ENCODE data around the gene DNM3. TPM values are rescaled to one million over a fixed set of nuclear protein-coding genes. Genes with fewer than 3 reads are reported as not detected.

Gene DNM3
- polyA plus RNA-seq, 1 donor (not counting 4 experiments of a cell fraction or from before 2014, with no cell fraction given) = 2.0 TPM

- no peaks in the 10 kb centered on the region for H3K9me3 ChIP-seq (ENCODE audit: control insufficient read depth, low read depth, low read length)
- TF ChIP-seq EZH2 (IDR thresholded peaks at IDR 0.05; ENCODE audit: low read length) = no peak
- TF ChIP-seq CTCF (optimal IDR thresholded peaks at IDR 0.05 in 1 of 3, IDR thresholded peaks at IDR 0.05 in 1 of 3, conservative IDR thresholded peaks at IDR 0.05 in 1 of 3; ENCODE audit: extremely low read depth in 1 of 3, insufficient read depth in 2 of 3, low read length in 3 of 3) = no peak
- H2AFZ ChIP-seq (ENCODE audit: control insufficient read depth, low read length) = no peak overlapping the region
- no peak overlapping the region for H3K4me2 ChIP-seq (ENCODE audit: control insufficient read depth, extremely low read depth, insufficient read depth, low read depth, low read length)
- H3K9ac ChIP-seq (ENCODE audit: control insufficient read depth, extremely low read depth, insufficient read depth, low read length) = no peak overlapping the region
- H4K20me1 ChIP-seq (ENCODE audit: control insufficient read depth, extremely low read depth, insufficient read depth, low read length) = no peaks in the 10 kb centered on the region
- peak; percentile 43 for FAIRE-seq
- no peaks in the 10 kb centered on the region for H3K27me3 ChIP-seq (ENCODE audit: control insufficient read depth, extremely low read depth, insufficient read depth, low read length)
- no peaks in the 10 kb centered on the region for H3K36me3 ChIP-seq (ENCODE audit: control insufficient read depth in 2 of 2, extremely low read depth in 1 of 2, insufficient read depth in 2 of 2, low read length in 2 of 2)
- dilution Hi-C loops (cut with MboI; ENCODE audit: extremely low pct_ligation_motif_present, low sequenced_read_pairs) = no loop called here
- no peaks in the 10 kb centered on the region for H3K79me2 ChIP-seq (ENCODE audit: control insufficient read depth, insufficient read depth, low read length)
- H3K9me1 ChIP-seq (ENCODE audit: control insufficient read depth, extremely low read depth, insufficient read depth, low read length) = no peaks in the 10 kb centered on the region
- H3K27ac ChIP-seq (ENCODE audit: control insufficient read depth, insufficient read depth, low read length) = peak overlapping the region; percentile 39
- peak; percentile 71 for DNase-seq (ENCODE audit: low read depth, low spot score)
- peaks cover 65% of the 10 kb centered on the region for H3K4me1 ChIP-seq (ENCODE audit: control insufficient read depth, extremely low read depth, insufficient read depth, low read length)
- no peak overlapping the region for H3K4me3 ChIP-seq (ENCODE audit: control insufficient read depth in 2 of 3, extremely low read depth in 1 of 3, insufficient read depth in 2 of 3, low read depth in 1 of 3, low read length in 3 of 3)
Measured at GRCh38 chr1:172356620-172357019, 515.3 kb downstream of the DNM3 start.

GRCh38 chr1:172357753-172358385, 516.6 kb downstream of the DNM3 start:
- FAIRE-seq (peak; percentile 9), DNase-seq (ENCODE audit: low read depth, low spot score) (no peak)
- TF ChIP-seq CTCF (optimal IDR thresholded peaks at IDR 0.05 in 1 of 3, IDR thresholded peaks at IDR 0.05 in 1 of 3, conservative IDR thresholded peaks at IDR 0.05 in 1 of 3; ENCODE audit: extremely low read depth in 1 of 3, insufficient read depth in 2 of 3, low read length in 3 of 3) = no peak
- Histone ChIP-seq H3K4me3 (ENCODE audit: control insufficient read depth in 2 of 3, extremely low read depth in 1 of 3, insufficient read depth in 2 of 3, low read depth in 1 of 3, low read length in 3 of 3) (peak overlapping the region in 1 of 3 experiments; percentile 58), H3K9me1 (ENCODE audit: control insufficient read depth, extremely low read depth, insufficient read depth, low read length) (no peaks in the 10 kb centered on the region), H2AFZ (ENCODE audit: control insufficient read depth, low read length) (peak overlapping the region; percentile 65), H3K27ac (ENCODE audit: control insufficient read depth, insufficient read depth, low read length) (peak overlapping the region; percentile 98), H3K4me1 (ENCODE audit: control insufficient read depth, extremely low read depth, insufficient read depth, low read length) (peaks cover 53% of the 10 kb centered on the region), H3K9me3 (ENCODE audit: control insufficient read depth, low read depth, low read length) (no peaks in the 10 kb centered on the region), H3K36me3 (ENCODE audit: control insufficient read depth in 2 of 2, extremely low read depth in 1 of 2, insufficient read depth in 2 of 2, low read length in 2 of 2) (no peaks in the 10 kb centered on the region), H3K27me3 (ENCODE audit: control insufficient read depth, extremely low read depth, insufficient read depth, low read length) (no peaks in the 10 kb centered on the region), H4K20me1 (ENCODE audit: control insufficient read depth, extremely low read depth, insufficient read depth, low read length) (no peaks in the 10 kb centered on the region), H3K9ac (ENCODE audit: control insufficient read depth, extremely low read depth, insufficient read depth, low read length) (peak overlapping the region; percentile 81), H3K79me2 (ENCODE audit: control insufficient read depth, insufficient read depth, low read length) (no peaks in the 10 kb centered on the region), H3K4me2 (ENCODE audit: control insufficient read depth, extremely low read depth, insufficient read depth, low read depth, low read length) (peak overlapping the region; percentile 90)
- dilution Hi-C loops (cut with MboI; ENCODE audit: extremely low pct_ligation_motif_present, low sequenced_read_pairs) = no loop called here
